GM12872 (cell line): ENCODE results near the gene SEC16A.

ENCODE experiments used
- TF ChIP-seq, protein P1 (sequence below): IDR thresholded peaks from 3 replicates; pipeline ENCODE4 v1.5.1; 2011; ENCODE audit warnings: low read depth, mild to moderate bottlenecking, low read length, moderate library complexity; ENCODE audit not compliant: insufficient read depth

The SEC16A gene

GRCh38 chr9:136410500-136411287 lies 72.1 kb downstream of the SEC16A start, which contains the start of the genes ENTR1 and PMPCA:
TSS of gene ENTR1 (minus strand) at chr9:136410614. CDS start at chr9:136410397, 217 bp downstream.
TSS of gene PMPCA (plus strand) at chr9:136410658. CDS start at chr9:136410669, 11 bp downstream.
- TF ChIP-seq, protein P1, sequence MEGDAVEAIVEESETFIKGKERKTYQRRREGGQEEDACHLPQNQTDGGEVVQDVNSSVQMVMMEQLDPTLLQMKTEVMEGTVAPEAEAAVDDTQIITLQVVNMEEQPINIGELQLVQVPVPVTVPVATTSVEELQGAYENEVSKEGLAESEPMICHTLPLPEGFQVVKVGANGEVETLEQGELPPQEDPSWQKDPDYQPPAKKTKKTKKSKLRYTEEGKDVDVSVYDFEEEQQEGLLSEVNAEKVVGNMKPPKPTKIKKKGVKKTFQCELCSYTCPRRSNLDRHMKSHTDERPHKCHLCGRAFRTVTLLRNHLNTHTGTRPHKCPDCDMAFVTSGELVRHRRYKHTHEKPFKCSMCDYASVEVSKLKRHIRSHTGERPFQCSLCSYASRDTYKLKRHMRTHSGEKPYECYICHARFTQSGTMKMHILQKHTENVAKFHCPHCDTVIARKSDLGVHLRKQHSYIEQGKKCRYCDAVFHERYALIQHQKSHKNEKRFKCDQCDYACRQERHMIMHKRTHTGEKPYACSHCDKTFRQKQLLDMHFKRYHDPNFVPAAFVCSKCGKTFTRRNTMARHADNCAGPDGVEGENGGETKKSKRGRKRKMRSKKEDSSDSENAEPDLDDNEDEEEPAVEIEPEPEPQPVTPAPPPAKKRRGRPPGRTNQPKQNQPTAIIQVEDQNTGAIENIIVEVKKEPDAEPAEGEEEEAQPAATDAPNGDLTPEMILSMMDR = no peak

GRCh38 chr9:136409557-136410455 lies 73.0 kb downstream of the SEC16A start:
- TF ChIP-seq, protein P1 = no peak

DNA sequence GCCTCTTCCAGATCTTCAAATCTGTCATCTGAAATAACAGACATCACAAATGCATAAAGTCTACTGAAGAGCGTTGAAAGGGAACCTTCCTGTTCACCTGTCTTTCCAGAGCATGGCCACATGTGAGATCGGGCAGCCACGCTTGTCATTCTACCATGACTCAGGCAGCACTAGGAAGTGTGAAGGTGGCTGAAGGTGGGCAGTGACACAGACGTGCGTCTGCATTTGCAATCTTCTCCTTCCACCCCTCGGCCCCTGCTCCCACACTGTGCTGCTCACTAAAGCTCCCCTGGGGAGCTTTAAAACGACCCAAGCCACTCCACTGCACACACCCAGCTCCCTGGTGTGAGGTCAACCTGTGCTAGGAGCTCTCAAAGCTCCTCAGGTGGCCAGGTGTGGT lies 74.9 kb downstream of the SEC16A start:
- TF ChIP-seq, protein P1 = no peak

GRCh38 chr9:136405481-136405880 lies 77.4 kb downstream of the SEC16A start:
- TF ChIP-seq, protein P1 = no peak

- TF ChIP-seq, protein P1 = no peak
These were observed 78.1 kb downstream of the SEC16A start for GRCh38 chr9:136404801-136405136.

- TF ChIP-seq, protein P1 = no peak
These were observed 78.7 kb downstream of the SEC16A start for GRCh38 chr9:136403915-136404800.
